Measurements from ENCODE around the gene C19orf38. TPM values are rescaled to one million over a fixed set of nuclear protein-coding genes. Genes with fewer than 3 reads are reported as not detected.
A peak's percentile ranks its signal among the peaks of the same experiment; 100 is the strongest.

Gene C19orf38
- total RNA-seq, 4 donors from 2014 or later = 0.97 to 3.6 (median 1.1) TPM; not detected in 1

GRCh38 chr19:10812196-10812595 lies 36.0 kb upstream of the C19orf38 start:
- no peaks in the 10 kb centered on the region for H3K9me3 ChIP-seq
- WGBS = 94% methylated on average over 19 of the region's 19 CpGs
- peaks cover 25 to 98% (median 91%) of the 10 kb centered on the region in 4 donors for H3K36me3 ChIP-seq
- intact Hi-C loops (cut with DNase I) = no loop called here
- H3K27me3 ChIP-seq = no peaks in the 10 kb centered on the region
- peak overlapping the region in 1 of 4 donors; percentile 45 for H3K27ac ChIP-seq (replicated peaks in 1 of 4)
- peaks cover 4 to 16% (median 10%) of the 10 kb centered on the region in 4 donors for H3K4me1 ChIP-seq
- H3K4me3 ChIP-seq = no peak overlapping the region
- no peak for TF ChIP-seq CTCF (IDR thresholded peaks at IDR 0.05)
- no peak for TF ChIP-seq EP300 (IDR thresholded peaks at IDR 0.05)
- no peak for TF ChIP-seq POLR2AphosphoS5 (IDR thresholded peaks at IDR 0.05)
- no peak for TF ChIP-seq POLR2A (IDR thresholded peaks at IDR 0.05; ENCODE audit: low read depth)
- no peak for DNase-seq (ENCODE audit: extremely low spot score)

- H3K27me3 ChIP-seq = no peaks in the 10 kb centered on the region
- WGBS = 23% methylated on average over 5 of the region's 9 CpGs
- no peaks in the 10 kb centered on the region for H3K9me3 ChIP-seq
- H3K4me3 ChIP-seq = no peak overlapping the region
- intact Hi-C loops (cut with DNase I) = no loop called here
- DNase-seq (ENCODE audit: extremely low spot score) = no peak
- peak overlapping the region; percentile 11 to 62 (median 36) for H3K27ac ChIP-seq (replicated peaks in 1 of 4)
- no peak for TF ChIP-seq POLR2A (IDR thresholded peaks at IDR 0.05; ENCODE audit: low read depth)
- no peak for TF ChIP-seq POLR2AphosphoS5 (IDR thresholded peaks at IDR 0.05)
- no peak for TF ChIP-seq CTCF (IDR thresholded peaks at IDR 0.05)
- no peak for TF ChIP-seq EP300 (IDR thresholded peaks at IDR 0.05)
- peaks cover 4 to 22% (median 14%) of the 10 kb centered on the region in 4 donors for H3K4me1 ChIP-seq
- H3K36me3 ChIP-seq = peaks cover 25 to 98% (median 92%) of the 10 kb centered on the region in 4 donors
Measured at GRCh38 chr19:10812902-10813404, 35.3 kb upstream of the C19orf38 start.

GRCh38 chr19:10815007-10815536 lies 33.1 kb upstream of the C19orf38 start:
- no peak for TF ChIP-seq POLR2AphosphoS5 (IDR thresholded peaks at IDR 0.05)
- TF ChIP-seq POLR2A (IDR thresholded peaks at IDR 0.05; ENCODE audit: low read depth) = no peak
- TF ChIP-seq EP300 (IDR thresholded peaks at IDR 0.05) = no peak
- TF ChIP-seq CTCF (IDR thresholded peaks at IDR 0.05) = no peak
- DNase-seq (ENCODE audit: extremely low spot score) = no peak
- intact Hi-C loops (cut with DNase I) = no loop called here
- H3K27me3 ChIP-seq = no peaks in the 10 kb centered on the region
- H3K4me1 ChIP-seq = peaks cover 4 to 32% (median 21%) of the 10 kb centered on the region in 4 donors
- H3K27ac ChIP-seq (replicated peaks in 1 of 4) = no peak overlapping the region
- WGBS = 100% methylated on average over 6 of the region's 9 CpGs
- H3K9me3 ChIP-seq = no peaks in the 10 kb centered on the region
- peaks cover 15 to 95% (median 87%) of the 10 kb centered on the region in 4 donors for H3K36me3 ChIP-seq
- H3K4me3 ChIP-seq = no peak overlapping the region

GRCh38 chr19:10815969-10816644 lies 32.1 kb upstream of the C19orf38 start:
- H3K27ac ChIP-seq (replicated peaks in 1 of 4) = peak overlapping the region; percentile 60 to 77 (median 68)
- intact Hi-C loops (cut with DNase I) = no loop called here
- TF ChIP-seq POLR2A (IDR thresholded peaks at IDR 0.05; ENCODE audit: low read depth) (no peak), POLR2AphosphoS5 (IDR thresholded peaks at IDR 0.05) (no peak), EP300 (IDR thresholded peaks at IDR 0.05) (no peak), CTCF (IDR thresholded peaks at IDR 0.05) (no peak)
- H3K27me3 ChIP-seq = no peaks in the 10 kb centered on the region
- H3K36me3 ChIP-seq = peaks cover 25 to 95% (median 87%) of the 10 kb centered on the region in 4 donors
- 86% methylated on average over 16 of the region's 21 CpGs for WGBS
- peak overlapping the region; percentile 38 to 50 (median 38) for H3K4me3 ChIP-seq
- no peak for DNase-seq (ENCODE audit: extremely low spot score)
- H3K9me3 ChIP-seq = no peaks in the 10 kb centered on the region
- H3K4me1 ChIP-seq = peaks cover 4 to 32% (median 21%) of the 10 kb centered on the region in 4 donors

All from esophagus muscularis mucosa (tissue), 4 donors.